GM21528 (cell line): ENCODE data around the gene AGMAT.
"Not testable (repeated sequence)": the region's sequence is repeated elsewhere in the genome, so short reads cannot be mapped to it uniquely, and the experiment has no call there.

Experiments used
- ATAC-seq: cut with Tn5 transposase; IDR thresholded peaks from one replicate; pipeline ENCODE4 v1.9.1; 2021; ENCODE audit warnings: mild to moderate bottlenecking, moderate library complexity; ENCODE audit not compliant: unreplicated experiment, low FRiP score

The AGMAT gene

DNA sequence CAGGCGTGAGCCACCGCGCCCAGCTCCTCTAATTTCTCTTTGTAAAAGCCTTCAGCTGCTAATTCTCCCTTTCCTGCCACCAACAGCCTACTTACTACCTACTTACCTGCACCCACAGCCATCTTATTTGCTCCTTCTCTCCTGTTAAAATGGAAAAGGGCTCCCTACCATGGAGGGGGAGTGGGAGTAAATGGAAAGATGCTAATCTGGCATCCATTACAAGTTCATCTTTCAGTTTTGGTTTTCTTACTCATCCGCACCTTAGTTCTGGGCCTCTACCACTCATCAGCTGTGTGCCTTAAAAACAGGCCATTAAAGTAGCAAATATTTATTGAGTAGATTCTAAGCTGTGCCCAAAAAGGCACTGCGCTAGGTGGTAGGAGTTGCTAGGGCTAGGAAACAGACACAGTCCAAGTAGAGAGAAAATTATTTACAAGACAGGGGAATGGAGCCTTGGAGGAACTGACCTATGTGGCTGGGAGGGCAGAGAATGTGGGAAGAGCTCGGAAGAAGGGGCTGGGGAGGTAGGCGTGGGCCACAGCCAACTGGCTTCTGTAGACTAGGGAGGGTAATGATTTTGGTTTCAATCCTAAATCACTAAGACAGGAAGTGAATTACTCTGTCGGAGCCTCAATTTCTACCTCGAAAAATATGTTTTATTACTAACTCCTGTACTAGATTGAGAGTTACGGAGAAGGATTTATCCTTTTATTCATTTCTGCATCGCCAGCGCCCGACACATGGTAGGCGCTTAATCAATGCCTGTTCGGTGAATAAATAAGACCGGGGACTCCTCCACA lies 31.7 kb upstream of the AGMAT start:
- no peak for ATAC-seq

DNA sequence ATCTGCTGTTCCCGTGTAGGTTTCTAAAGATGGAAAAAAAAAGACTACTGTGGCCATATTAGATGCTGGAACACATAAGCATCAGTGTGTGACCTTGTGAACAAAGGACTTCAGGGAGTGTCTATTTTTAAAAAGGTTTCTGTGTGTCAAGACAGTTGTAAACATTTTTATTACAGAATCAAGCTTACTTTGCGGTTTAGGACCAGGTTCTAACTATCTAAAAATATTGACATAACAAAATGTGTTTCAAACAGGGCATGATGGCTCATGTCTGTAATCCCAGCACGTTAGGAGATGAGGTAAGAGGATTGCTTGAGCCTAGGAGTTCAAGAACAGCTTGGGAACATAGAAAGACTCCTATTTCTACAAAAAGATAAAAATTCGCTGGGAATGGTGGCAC lies 25.3 kb upstream of the AGMAT start:
- no peak for ATAC-seq

DNA sequence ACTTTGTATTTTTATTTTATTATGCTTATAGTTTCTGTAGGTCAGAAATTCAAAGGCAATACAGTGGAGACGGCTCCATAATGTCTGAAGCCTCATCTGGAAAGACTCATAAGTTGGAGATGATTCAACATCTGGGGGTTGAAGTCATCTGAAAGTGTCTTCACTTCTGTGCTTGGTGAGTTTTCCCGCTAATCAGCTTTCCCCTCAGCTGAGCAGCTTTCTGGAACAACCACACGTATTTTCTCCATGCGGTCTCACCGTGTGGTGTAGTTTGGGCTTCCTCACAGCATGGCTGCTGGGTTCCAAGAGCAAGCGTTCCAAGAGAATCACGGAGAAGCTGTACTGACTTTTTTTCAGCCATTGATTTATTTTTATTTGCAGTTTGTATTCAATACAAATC lies 24.8 kb upstream of the AGMAT start:
- ATAC-seq: no peak

DNA sequence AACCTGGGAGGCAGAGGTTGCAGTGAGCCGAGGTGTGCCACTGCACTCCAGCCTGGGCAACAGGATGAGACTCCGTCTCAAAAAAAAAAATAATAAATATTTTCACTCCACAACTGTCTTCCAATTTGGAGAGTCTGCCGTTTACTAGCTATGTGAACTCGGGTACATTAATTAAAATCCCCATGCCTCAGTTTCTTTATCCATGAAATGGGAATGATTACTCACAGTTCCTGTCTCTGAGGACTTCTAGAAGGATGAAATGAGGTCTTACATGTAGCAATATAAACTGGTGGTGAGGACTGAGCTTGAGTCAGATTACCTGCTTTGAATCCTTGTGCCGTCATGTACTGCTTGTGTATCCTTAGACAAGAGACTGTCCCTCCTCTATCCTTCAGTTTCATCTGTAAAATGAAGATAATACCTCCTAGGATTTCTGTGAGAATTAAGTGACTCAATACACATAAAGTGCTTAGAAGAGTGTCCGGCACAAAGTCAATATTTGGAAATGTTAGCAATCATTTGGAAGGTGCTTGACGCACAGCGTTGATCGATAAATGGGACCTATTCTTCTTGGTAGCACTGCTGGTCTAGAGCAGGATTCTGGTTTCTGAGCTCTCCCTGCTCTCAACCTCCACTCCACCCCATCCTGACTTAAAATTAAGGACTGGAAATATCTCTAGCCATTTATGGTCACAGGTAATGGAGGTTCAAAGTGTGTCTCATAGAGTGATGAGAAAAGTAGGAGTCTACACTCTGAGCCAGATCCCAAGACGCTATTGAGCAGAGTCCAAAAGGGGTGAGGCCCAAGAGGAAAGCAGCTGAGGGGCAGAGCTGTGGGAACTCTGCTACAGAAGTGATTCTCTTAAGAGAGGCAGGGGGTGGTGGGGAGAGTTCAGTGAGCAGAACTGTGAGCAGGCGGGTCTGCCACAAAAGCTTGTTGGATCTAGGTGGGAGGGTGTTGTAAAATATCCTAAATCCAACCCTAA lies 20.8 kb upstream of the AGMAT start:
- ATAC-seq: no peak

DNA sequence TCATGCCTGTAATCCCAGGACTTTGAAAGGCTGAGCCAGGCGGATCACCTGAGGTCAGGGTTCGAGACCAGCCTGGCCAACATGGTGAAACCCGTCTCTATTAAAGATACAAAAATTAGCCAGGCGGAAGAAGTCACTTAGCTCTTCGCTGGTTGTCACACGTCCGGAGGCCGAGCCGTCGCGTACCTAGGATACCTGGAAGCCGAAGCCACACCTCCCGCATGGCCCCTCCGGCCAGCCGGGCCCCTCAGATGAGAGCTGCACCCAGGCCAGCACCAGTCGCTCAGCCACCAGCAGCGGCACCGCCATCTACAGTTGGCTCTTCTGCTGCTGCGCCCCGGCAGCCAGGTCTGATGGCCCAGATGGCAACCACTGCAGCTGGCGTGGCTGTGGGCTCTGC lies 19.5 kb upstream of the AGMAT start:
- ATAC-seq: not testable (repeated sequence)

DNA sequence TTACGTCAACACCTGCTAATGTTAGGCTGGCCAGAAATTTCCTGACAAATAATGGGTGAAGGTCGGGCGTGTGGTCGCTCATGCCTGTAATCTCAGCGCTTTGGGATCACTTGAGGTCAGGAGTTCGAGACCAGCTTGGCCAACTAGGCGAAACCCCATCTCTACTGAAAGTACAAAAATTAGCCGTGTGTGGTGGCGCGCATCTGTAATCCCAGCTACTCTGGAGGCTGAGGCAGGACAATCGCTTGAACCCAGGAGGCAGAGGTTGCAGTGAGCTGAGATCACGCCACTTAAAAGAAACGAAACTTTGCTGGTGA lies 19.1 kb upstream of the AGMAT start:
- not testable (repeated sequence) for ATAC-seq

DNA sequence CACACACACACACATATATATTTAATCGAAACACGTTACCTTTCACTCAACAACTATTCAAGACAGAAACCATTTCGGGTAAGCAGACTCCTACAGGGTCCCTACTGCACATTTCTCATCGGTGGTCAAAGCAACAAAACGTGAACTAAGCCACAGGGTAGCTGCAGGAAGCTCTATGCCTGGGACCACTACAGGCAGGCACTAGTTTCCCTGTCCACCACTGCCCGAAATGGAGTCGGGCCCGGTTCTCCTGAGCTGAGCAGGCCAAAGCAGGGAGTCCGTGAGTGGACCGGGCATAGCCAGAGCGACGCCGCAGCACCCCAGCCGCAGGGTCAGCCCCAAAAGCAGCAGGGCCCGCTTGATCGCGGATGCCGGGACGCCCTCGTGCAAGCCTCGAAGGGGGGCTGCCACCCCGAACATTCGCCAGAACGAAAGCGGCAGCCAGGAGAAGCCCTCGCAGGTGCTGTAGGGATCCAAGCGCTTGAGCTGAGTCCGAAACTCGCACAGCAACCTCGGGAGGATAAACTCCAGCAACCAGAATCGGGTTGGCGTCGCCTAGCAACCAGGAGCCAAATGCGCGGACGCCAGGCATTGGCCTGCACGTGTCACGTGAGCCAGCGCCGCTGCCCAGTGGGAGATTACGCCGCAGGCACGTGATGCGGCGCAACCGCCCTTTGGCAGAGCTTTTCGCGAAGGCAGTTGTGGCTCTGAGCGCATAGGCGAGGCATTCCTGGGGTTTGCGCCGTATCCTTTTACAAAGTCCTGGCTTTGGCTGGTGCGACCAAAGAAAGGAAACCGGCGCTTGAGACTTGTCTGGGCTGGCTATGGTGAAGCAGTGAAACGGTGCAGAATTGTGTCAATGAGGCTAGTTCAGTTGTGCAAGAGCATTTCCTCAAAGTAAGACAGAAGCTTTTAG lies 18.5 kb upstream of the AGMAT start:
- peak; percentile 81 for ATAC-seq

DNA sequence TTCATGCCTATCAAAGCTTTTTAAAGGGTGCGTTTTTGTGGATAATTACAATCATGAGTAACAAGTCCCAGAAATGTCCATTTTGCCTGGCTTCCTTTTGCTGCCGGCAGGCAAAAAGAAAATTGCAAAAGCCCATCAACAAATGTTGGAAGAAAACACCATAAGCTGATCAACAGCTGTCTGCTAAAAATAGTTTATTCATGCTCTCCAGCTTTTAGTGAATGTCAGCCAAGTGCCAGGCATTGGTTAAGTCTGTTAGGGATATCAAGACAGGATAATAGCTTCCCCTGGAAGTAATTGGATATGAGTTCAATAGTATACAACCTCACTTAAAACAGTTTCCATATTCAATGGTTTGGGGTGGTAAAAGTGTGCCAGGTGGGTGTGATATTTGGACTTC lies 13.6 kb upstream of the AGMAT start:
- no peak for ATAC-seq

DNA sequence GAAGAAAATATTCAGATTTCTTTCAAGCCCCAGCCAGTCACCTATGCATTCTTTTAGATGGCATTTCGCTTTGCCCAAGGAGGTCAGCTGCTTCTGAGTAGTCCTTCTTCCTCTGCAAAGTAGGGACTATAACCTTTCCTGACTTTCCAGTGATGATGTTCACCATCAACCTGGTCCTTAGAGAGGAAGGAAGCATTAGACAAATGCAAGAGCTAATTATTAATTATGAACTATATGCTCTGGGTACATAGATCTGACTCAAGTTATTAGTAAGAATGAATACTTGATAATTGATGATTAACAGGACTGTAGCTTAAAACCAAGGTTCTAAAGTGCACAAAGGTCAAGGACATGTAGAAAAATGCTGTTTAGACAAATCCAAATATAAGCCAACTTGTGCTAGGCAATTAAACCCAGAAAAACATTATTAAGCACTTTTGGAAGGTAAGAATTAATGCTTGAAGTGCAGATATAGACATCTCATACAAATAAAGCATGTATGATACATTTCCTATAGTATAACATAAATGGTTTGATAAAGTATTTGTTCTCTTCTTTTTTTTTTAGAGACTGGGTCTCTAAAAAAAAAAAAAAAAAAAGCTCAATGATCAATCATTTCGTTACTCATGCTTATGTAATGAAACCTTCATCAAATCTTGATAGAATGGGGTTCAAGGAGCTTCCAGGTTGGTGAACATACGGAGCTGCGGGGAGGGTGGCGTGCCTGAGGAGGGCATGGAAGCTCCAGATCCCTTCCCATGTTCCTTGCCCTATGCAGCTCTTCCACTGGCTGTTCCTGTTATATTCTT lies 11.2 kb upstream of the AGMAT start:
- no peak for ATAC-seq

DNA sequence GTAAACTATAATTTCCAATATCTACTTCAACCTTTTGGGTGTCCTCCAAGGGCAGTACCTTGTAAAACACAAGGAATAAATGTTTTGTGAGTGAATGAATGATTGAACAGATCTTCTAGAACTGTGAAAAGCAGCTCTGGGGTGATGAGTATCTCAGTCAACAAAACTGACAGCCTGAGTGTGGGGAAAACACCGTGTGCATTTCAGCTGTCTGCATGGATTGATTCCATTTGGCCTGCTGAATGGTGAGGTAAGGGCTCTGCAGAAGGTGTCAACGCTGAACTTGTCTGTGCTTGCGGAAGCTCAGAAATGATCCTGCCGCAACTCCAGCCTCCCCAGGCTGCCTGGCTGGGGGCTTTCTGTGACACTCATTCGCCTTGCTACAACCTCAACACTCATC lies 7.4 kb upstream of the AGMAT start:
- no peak for ATAC-seq

DNA sequence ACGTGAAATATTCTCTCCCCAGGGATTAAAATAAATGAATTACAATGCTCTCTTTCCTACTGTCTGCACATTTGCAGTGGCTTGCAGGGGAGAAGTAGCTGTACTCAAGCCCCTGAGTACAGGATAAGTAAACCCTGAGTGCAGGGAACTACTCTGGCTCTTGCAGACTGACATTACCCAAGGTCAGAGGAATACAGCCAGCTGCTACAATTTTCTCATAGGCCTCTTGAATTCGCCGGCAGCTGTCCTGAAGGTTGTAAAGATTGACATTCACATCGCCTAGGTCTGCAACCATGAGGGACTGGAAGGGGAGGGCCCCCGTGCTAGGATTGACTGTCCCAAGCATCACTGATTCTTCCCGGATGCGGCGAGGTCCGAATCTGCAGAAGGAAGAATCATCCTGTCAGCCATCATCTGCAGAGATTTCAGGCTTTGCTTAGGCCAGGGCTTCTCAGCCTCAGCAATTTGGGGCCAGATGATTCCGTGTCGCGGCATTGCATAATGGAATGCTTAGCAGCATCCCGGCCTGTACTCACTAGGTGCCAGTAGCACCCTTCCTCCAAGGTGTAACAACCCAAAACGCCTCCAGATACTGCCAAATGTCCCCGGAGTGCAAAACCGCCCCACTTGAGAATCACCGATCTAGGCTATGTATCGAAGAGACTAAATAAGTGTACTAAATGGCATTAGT lies 1.7 kb downstream of the AGMAT start:
- no peak for ATAC-seq

DNA sequence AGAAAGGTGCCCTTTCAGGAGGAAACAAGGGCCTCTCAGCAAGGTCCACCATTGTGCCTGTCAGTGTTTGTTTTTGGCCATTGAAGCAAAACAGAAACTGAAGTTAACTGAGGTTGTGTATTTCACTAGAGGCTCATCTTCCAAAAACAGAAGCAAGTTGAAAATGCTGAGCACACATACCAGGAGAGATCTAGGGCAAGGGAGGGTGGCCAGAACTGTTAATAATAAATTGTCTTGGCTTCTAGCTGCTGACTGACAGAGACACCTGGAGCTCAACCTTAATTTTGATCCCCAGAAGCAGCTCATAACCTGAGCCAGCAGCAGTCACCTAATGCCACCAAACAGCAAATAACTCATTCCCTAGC lies 5.2 kb downstream of the AGMAT start:
- ATAC-seq: no peak

DNA sequence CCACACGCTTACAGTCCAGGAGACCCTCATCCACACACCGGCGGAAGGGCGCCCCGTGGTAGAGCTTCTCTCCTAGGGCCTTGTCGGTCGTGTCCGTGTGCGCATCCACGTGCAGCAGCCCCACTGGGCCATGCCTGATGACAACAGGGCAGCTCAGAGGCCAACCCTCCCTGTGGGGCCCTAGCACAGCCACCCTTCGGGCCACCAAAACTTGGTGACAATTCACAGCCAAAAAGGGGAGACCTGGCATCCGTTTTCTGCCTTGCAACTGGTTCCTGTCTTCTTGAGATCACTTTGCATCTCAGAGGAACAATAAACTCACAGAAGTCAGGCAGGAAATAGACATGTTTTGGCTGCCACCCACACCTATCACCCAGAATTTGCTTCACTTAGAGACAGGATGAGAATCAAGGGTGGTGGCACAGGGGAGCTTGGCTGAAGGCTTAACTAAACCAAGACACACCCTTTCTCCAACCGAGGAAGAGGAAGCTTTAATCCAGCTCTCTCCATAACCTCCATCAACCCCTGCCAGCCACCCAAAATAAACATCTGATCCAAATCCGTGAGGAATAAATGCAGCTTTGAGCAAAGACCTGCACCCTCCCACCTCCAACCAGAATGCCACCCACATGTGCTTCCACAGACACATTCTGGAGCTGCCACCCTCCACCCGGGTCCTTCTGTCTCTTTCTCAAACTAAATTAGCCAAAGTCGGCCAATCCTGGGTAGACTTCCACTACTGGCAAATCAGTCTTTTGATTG lies 5.7 kb downstream of the AGMAT start:
- no peak for ATAC-seq

DNA sequence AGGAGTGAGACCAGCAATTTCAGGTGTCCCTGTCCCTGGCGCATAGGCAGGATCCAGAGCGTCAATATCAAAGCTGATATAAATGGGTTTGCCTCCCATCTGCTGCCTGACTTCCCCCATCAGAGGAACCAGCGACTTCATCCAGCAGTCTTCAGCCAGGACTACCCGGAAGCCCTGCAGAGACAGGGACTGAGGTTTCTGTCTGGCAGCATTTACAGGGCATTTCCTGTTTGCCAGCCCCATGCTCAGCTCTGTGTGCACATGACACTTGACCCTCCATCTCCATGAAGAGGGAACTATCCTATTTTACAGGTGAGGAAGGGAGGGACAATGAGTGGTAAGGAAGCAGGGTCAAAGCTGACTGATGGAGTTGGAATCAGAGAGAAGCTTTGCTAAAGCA lies 7.2 kb downstream of the AGMAT start:
- no peak for ATAC-seq

DNA sequence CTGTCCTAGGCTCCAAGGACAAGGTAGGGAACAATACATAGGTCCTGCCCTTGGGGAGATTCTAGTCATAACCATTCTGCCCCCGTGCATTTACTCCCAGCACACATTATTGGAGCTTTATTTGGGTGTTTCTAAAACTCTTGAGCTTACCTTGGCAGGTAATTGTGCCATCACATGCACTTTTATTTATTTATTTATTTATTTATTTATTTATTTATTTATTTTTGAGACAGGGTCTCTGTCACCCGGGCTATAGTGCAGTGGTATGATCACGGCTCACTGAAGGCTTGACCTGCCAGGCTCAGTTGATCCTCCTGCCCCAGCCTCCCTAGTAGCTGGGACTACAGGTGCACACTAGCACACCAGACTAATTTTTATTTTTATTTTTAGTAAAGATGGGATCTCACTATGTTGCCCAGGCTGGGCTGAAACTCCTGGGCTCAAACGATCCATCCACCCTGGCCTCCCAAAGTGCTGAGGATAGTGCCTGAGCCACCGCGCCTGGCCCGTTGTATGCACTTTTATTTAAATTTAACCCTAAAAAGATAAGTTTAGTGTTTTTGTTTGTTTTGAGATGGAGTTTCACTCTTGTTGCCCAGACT lies 9.2 kb downstream of the AGMAT start:
- no peak for ATAC-seq

DNA sequence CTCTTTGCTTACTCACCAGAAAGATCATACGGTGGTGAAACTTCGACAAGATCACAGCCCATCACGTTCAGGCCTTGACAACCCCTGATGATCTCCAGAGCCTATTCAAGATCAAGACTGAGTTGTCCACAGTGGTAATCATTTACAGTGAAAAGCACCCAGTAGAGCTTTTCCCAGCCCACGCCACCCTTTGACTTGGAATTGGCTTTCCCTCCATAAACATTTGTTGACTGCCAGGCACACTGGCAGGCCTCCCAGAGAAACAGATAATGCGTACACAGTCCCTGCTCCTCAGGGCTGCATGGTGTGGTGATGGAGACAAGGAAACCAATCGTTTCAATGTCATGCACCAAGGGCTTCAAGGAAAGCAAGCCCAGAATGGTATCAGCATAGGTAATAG lies 10.1 kb downstream of the AGMAT start:
- no peak for ATAC-seq

DNA sequence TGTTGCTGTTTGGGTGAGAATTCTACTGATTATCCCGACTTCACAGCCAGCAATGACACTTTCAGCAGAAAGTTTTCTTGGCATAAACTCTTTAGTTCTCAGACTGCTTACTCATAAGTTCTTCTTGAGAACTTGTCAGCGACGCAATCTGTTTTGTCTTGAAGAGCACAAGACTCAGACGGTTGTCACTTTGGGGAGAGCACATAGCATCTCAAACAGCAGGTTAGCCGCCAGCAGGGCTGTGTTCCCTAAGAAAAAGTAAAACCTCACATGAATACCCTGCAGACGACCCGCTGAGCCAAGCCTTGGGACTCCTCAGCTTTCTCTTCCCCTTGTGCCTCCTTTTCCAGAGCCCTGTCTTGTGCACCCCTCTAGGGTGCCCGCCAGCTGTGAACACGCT lies 11.4 kb downstream of the AGMAT start:
- ATAC-seq: no peak

DNA sequence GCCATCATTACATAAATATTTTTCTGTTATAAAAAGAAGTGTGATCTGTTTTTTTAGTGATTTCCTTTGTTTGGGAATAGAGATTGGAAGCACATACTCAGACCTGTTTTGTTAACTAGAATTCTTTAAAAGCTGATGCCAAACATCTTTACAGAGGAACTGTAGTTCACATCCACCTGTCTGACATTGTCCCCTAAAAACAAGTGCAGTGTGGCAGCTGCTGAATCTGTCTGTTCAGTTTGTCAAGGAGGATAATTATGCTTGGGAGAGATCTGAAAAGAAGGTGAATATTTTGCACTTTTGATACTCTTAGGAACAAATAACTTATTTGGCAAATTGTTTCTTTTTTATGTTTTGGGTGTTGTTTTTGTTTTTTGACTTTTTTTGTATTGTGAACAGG lies 13.6 kb downstream of the AGMAT start:
- no peak for ATAC-seq
